ENCODE results near the gene TMEM106B. TPM values are rescaled to one million over a fixed set of nuclear protein-coding genes. Genes with fewer than 3 reads are reported as not detected.

Gene TMEM106B
- total and polyA plus RNA-seq, 2 donors (not counting 3 experiments of a cell fraction or from before 2014, with no cell fraction given), result 13.7 to 23.1 TPM

DNA sequence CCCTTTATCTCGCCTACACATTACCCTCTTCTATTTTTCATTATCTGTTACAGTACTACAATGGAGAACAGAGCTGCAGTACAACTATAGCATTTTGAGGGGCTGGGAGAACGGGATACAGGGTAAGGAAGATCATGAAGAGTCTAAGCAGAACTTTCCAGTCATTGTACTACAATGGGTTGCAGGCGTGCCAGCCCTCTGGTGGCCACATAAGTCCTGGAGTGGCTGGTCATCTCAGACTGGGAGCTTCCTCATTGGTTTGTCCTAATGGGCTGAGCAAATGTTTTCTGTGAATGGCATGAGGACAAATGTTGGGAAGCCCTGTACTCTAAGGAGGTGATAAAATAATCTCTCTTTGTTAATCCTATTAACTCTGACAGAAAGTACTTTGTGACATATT lies 33.0 kb downstream of the TMEM106B start:
- intact Hi-C loops (cut with micrococcal nuclease), result loop anchor here (1.0 to 5.0 kb wide), 3 partner anchors 177 to 817 kb away; no protein-coding TSS in a partner anchor
- Histone ChIP-seq H3K27me3 (ENCODE audit: control insufficient read depth in 2 of 2, insufficient read depth in 2 of 2, low read length in 2 of 2) (no peaks in the 10 kb centered on the region), H4K20me1 (replicated peaks; ENCODE audit: control insufficient read depth, extremely low read depth, insufficient read depth, low read length) (no peaks in the 10 kb centered on the region), H3K27ac (ENCODE audit: insufficient read depth, low read depth, low read length) (no peak overlapping the region), H3K4me3 (replicated peaks in 1 of 3; ENCODE audit: insufficient read depth in 1 of 3, low read depth in 1 of 3, low read length in 3 of 3) (no peak overlapping the region), H3K4me2 (ENCODE audit: insufficient read depth, low read length) (no peak overlapping the region), H3K9me1 (replicated peaks; ENCODE audit: control insufficient read depth, extremely low read depth, insufficient read depth, low read length) (no peaks in the 10 kb centered on the region), H3K4me1 (ENCODE audit: control insufficient read depth, extremely low read depth, insufficient read depth, low read length) (no peaks in the 10 kb centered on the region), H3K36me3 (ENCODE audit: control insufficient read depth in 2 of 2, extremely low read depth in 1 of 2, insufficient read depth in 2 of 2, low read length in 2 of 2) (no peaks in the 10 kb centered on the region), H3K9me3 (replicated peaks; ENCODE audit: control insufficient read depth, insufficient read depth, low read length) (no peaks in the 10 kb centered on the region), H3K9ac (replicated peaks; ENCODE audit: extremely low read depth, insufficient read depth, low read length) (no peak overlapping the region), H2AFZ (ENCODE audit: low read depth, low read length) (no peak overlapping the region), H3K79me2 (ENCODE audit: control insufficient read depth, insufficient read depth, low read length) (no peaks in the 10 kb centered on the region)
- ChIA-PET POLR2A (no interaction called here), CTCF (interaction anchor here (0.6 to 2.1 kb wide), 16 partner anchors 12 to 870 kb away, joined by 3 to 11 read pairs (median 4); partner anchors contain the start of gene TMEM106B)
- FAIRE-seq, result no peak
- dilution Hi-C loops (cut with MboI; ENCODE audit: extremely low pct_ligation_motif_present, low sequenced_read_pairs), result no loop called here
- no TSS peak for BruUV-seq (replicated peaks)
- DNase-seq (ENCODE audit: low read depth, low spot score), result peak; percentile 36
- TF ChIP-seq EZH2 (IDR thresholded peaks at IDR 0.05; ENCODE audit: borderline replicate concordance, low read depth, low read length, severe bottlenecking) (no peak), JUN (IDR thresholded peaks at IDR 0.05; ENCODE audit: borderline replicate concordance, insufficient read depth, insufficient read length, low read depth) (no peak), GATA2 (IDR thresholded peaks at IDR 0.05; ENCODE audit: insufficient read depth, insufficient read length, low read depth, low read length) (no peak), FOS (IDR thresholded peaks at IDR 0.05; ENCODE audit: borderline replicate concordance, insufficient read depth, low read length) (no peak), MYC (IDR thresholded peaks at IDR 0.05; ENCODE audit: low read depth, low read length) (no peak), POLR2A (IDR thresholded peaks at IDR 0.05; ENCODE audit: low read depth, low read length) (no peak)
- TF ChIP-seq, protein P1, sequence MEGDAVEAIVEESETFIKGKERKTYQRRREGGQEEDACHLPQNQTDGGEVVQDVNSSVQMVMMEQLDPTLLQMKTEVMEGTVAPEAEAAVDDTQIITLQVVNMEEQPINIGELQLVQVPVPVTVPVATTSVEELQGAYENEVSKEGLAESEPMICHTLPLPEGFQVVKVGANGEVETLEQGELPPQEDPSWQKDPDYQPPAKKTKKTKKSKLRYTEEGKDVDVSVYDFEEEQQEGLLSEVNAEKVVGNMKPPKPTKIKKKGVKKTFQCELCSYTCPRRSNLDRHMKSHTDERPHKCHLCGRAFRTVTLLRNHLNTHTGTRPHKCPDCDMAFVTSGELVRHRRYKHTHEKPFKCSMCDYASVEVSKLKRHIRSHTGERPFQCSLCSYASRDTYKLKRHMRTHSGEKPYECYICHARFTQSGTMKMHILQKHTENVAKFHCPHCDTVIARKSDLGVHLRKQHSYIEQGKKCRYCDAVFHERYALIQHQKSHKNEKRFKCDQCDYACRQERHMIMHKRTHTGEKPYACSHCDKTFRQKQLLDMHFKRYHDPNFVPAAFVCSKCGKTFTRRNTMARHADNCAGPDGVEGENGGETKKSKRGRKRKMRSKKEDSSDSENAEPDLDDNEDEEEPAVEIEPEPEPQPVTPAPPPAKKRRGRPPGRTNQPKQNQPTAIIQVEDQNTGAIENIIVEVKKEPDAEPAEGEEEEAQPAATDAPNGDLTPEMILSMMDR (IDR thresholded peaks at IDR 0.05; ENCODE audit: extremely low read depth in 1 of 2, insufficient read depth in 1 of 2, low read depth in 1 of 2, low read length in 2 of 2), result peak; percentile 48 to 64

All from endothelial cell of umbilical vein (primary cell).